Colonic mucosa (tissue), 4 donors: ENCODE results near the gene TBX18. TPM values are rescaled to one million over a fixed set of nuclear protein-coding genes. Genes with fewer than 3 reads are reported as not detected.

Experiments used
- DNase-seq: peaks from one replicate; pipeline ENCODE4 v3.0.0-alpha.2; 2020
- H3K27ac ChIP-seq: fragments of 200-600 bp; one replicate; pipeline ENCODE4 v1.8.0; 2021
- H3K27me3 ChIP-seq: fragments of 200-600 bp; one replicate; pipeline ENCODE4 v1.8.0; 2021
- H3K36me3 ChIP-seq: fragments of 200-600 bp; one replicate; pipeline ENCODE4 v1.8.0; 2021
- H3K4me1 ChIP-seq: fragments of 200-600 bp; one replicate; pipeline ENCODE4 v1.8.0; 2021; ENCODE audit warnings: mild to moderate bottlenecking
- H3K4me3 ChIP-seq: fragments of 200-600 bp; one replicate; pipeline ENCODE4 v1.8.0; 2021
- H3K9ac ChIP-seq, 2 donors: one replicate each; pipeline ENCODE4 v1.7.0; 2013; ENCODE audit warnings: control low read depth in 2 of 2, low read depth in 2 of 2, low read length in 2 of 2
- H3K9me3 ChIP-seq: fragments of 200-600 bp; one replicate; pipeline ENCODE4 v1.8.0; 2021
- intact Hi-C: fragments of 100-400 bp; cut with DNase I; formaldehyde crosslinking; loops from one replicate; pipeline ENCODE4 v1.14.1; 2022
- total RNA-seq, 2 donors: library from RNA; stranded (reverse); fragmentation: NEBNext Ultra II Directional in 1 of 2; extraction: Animal tissue kit (Norgen Biotek cat#: 25700) in 1 of 2; gene quantifications; one replicate each; pipeline ENCODE4 v1.2.1, GENCODE V29; 2021
- TF ChIP-seq, protein P1 (sequence below): fragments of 200-600 bp; IDR thresholded peaks from one replicate; pipeline ENCODE4 v1.8.0; 2022; ENCODE audit warnings: antibody characterized with exemption, mild to moderate bottlenecking
- donor health status: healthy.
- donor health status: DM: no; HTN: no; CAD: no.
- donor health status: DM: no; HTN: no; CAD: no.

TBX18 gene
- under 1 TPM; 0.25 to 0.35 TPM for total RNA-seq

DNA sequence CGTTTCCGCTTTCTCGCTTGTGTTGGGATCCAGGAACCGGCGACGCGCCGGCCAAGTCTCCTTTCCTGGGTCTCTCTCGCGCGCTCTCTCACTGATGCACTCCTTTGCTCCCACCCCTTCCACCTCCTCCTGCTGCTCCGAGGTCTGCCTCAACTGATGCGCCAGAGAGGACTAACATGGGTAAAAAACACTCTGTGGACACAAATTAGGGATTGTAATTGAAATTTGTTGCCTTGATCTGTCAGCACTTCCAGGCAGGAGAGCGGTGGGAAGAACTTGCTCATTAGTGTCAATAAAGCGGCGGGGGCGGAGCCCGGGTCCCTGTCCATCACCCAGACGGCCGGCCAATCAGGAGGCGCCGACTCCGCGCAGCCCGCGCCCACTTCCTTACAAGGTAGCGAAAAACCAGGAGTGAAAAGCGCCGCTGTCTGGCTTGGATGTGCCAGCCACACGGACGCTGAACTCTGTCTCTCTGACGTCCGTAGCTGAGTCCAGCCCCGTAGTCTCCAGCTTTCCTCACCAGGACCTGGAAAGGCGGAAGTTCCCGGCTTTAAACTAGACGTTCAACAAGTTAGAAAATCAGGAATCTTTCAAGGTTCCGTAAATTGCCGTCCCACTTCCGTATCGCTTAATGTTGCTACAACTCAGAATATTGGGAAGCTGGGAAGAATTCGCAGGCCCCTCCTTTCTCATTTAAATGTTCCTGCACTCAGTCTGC lies at the start of gene TBX18:
Gene TBX18, minus strand, starts transcription at position 267 of the 718 bp plus-strand sequence. CDS start 417 bp downstream, outside the sequence.
- Histone ChIP-seq H3K4me3 (peak within 1 kb of the TSS; percentile 23), H3K27ac (no peak within 1 kb of the TSS), H3K36me3 (no peaks in the 10 kb centered on the region), H3K9me3 (no peaks in the 10 kb centered on the region), H3K9ac (no peak within 1 kb of the TSS), H3K4me1 (peaks cover 3% of the 10 kb centered on the region), H3K27me3 (peaks cover 68% of the 10 kb centered on the region)
- intact Hi-C loops = no loop called here
- TF ChIP-seq, protein P1, sequence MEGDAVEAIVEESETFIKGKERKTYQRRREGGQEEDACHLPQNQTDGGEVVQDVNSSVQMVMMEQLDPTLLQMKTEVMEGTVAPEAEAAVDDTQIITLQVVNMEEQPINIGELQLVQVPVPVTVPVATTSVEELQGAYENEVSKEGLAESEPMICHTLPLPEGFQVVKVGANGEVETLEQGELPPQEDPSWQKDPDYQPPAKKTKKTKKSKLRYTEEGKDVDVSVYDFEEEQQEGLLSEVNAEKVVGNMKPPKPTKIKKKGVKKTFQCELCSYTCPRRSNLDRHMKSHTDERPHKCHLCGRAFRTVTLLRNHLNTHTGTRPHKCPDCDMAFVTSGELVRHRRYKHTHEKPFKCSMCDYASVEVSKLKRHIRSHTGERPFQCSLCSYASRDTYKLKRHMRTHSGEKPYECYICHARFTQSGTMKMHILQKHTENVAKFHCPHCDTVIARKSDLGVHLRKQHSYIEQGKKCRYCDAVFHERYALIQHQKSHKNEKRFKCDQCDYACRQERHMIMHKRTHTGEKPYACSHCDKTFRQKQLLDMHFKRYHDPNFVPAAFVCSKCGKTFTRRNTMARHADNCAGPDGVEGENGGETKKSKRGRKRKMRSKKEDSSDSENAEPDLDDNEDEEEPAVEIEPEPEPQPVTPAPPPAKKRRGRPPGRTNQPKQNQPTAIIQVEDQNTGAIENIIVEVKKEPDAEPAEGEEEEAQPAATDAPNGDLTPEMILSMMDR = no peak
- DNase-seq = peak; percentile 86

DNA sequence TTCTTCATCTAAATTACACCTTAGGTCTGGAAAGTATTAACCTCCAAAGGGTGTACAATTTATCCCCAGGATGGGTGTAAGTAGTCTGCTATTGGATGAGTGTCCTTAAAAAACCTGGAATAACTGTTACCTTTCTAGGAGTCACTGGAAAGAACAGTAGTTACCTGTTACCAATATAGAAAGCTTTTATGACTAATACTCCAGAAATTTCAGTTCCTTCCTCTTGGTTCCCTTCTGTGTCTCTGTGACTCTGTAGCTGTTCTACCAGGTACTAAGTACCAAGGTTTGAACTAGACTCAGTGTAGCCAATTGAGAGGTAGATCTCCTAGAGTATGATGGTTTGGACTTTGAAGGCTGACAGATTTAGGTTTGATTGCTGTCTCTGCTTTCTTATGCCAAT lies 47.0 kb upstream of the TBX18 start:
- Histone ChIP-seq H3K27ac (no peak overlapping the region), H3K9me3 (no peaks in the 10 kb centered on the region)
- intact Hi-C loops = no loop called here

DNA sequence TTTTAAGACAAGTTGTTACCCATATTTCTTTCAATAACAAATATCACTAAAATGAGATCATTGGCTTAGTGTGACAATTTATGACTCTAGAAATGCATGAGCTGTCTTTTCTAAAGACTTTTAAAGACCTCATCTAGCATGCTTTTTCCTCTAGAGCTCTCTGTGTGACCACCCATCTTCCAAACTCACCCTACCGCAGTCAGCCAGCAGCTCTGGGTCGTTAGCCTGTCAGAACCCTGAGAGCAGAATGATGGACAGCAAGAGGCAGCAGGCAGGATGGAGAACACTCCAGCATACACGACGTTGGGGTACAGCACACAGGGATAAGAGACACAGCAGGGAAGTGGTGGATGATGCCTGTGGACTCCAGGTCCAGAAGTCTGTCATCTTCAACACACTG lies 45.1 kb upstream of the TBX18 start:
- no peaks in the 10 kb centered on the region for H3K27me3 ChIP-seq
- DNase-seq = no peak
- TF ChIP-seq, protein P1 = no peak
- no peaks in the 10 kb centered on the region for H3K9me3 ChIP-seq
- H3K36me3 ChIP-seq = no peaks in the 10 kb centered on the region
- intact Hi-C loops = no loop called here
- no peaks in the 10 kb centered on the region for H3K4me1 ChIP-seq
- H3K9ac ChIP-seq = no peak overlapping the region
- no peak overlapping the region for H3K4me3 ChIP-seq
- H3K27ac ChIP-seq = no peak overlapping the region

More for the DNA sequence above, 47.0 kb upstream of the TBX18 start:
- DNase-seq = no peak
- no peaks in the 10 kb centered on the region for H3K27me3 ChIP-seq
- no peaks in the 10 kb centered on the region for H3K4me1 ChIP-seq
- H3K9ac ChIP-seq = no peak overlapping the region
- H3K4me3 ChIP-seq = no peak overlapping the region
- H3K36me3 ChIP-seq = no peaks in the 10 kb centered on the region
- TF ChIP-seq, protein P1 = no peak

DNA sequence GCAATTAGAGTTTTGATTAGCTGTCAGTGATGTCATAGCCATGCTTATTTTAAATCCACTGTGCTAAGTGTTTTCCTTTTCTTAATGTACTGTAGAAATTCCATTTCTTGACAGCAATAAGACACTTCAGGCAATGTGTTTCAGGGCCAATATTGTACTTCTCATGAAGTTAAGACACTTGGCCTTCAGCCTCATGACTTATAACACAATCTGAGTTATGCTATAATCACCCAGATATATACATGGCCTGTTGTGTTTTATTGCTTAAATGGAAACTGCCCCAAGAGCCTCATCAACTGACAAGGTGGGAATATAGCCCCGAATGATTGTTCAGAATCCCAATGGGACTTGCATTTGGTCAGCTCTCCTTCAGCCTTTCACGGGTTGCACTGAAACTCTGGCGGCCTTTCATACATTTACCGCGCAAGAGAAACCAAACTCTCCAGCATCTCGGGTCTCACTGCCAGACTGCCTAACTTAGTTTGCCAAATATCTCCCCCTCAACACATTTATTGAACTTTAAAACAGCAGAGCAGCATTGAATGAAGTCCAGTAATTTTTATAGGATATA lies 44.2 kb upstream of the TBX18 start:
- H3K36me3 ChIP-seq = no peaks in the 10 kb centered on the region
- H3K4me1 ChIP-seq = no peaks in the 10 kb centered on the region
- H3K27me3 ChIP-seq = no peaks in the 10 kb centered on the region
- intact Hi-C loops = no loop called here
- H3K4me3 ChIP-seq = no peak overlapping the region
- no peaks in the 10 kb centered on the region for H3K9me3 ChIP-seq
- H3K9ac ChIP-seq = no peak overlapping the region
- no peak for DNase-seq
- no peak overlapping the region for H3K27ac ChIP-seq
- TF ChIP-seq, protein P1 = no peak

DNA sequence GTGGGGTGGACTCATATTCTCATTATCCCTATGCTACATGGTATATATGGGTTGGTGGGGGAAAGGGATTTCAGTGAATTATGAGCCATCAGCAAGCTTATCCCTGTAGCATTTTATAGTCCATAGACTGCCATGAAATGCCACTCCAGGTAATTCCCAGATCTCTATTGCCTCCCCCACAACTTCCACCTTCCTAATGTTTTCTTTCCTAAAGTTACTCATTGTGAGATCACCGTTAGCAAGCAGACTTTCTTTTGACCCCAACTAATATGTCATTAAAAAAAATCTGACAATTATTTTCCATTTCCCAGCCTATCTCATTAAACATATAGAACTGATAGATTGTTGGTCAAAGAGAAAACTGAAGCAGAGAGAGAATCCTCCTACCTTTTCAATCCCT lies 40.7 kb upstream of the TBX18 start:
- no peak overlapping the region for H3K9ac ChIP-seq
- no peaks in the 10 kb centered on the region for H3K27me3 ChIP-seq
- H3K27ac ChIP-seq = no peak overlapping the region
- TF ChIP-seq, protein P1 = no peak
- H3K4me1 ChIP-seq = no peaks in the 10 kb centered on the region
- no peaks in the 10 kb centered on the region for H3K9me3 ChIP-seq
- H3K4me3 ChIP-seq = no peak overlapping the region
- intact Hi-C loops = no loop called here
- DNase-seq = no peak
- H3K36me3 ChIP-seq = no peaks in the 10 kb centered on the region
